PFSK-1 (cell line): ENCODE data around the gene RERG. TPM values are rescaled to one million over a fixed set of nuclear protein-coding genes. Genes with fewer than 3 reads are reported as not detected.

Experiments
- FOXP2 ChIP-seq: optimal IDR thresholded peaks from 2 replicates; pipeline ENCODE3; 2011; ENCODE audit warnings: borderline replicate concordance, control low read depth, inconsistent platforms; ENCODE audit not compliant: insufficient read depth; ENCODE audit errors: extremely low read length, extremely low read depth
- POLR2AphosphoS5 ChIP-seq: IDR thresholded peaks from 2 replicates; pipeline ENCODE4 v1.6.1; 2012; ENCODE audit warnings: low read depth, mild to moderate bottlenecking, control low read depth, low read length, moderate library complexity
- REST ChIP-seq, 2 experiments: IDR thresholded peaks; 2 replicates each; pipeline versions ENCODE4 v1.6.1 to v1.8.0; 2011 to 2012; ENCODE audit warnings: low read depth in 2 of 2, low read length in 2 of 2, control low read depth in 1 of 2, inconsistent platforms in 1 of 2, mild to moderate bottlenecking in 1 of 2, moderate library complexity in 1 of 2; ENCODE audit not compliant: insufficient read depth in 1 of 2
- SIN3A ChIP-seq: IDR thresholded peaks from 2 replicates; pipeline ENCODE4 v1.6.1; 2012; ENCODE audit warnings: mild to moderate bottlenecking, low read length, moderate library complexity, borderline replicate concordance; ENCODE audit not compliant: insufficient read depth
- TAF1 ChIP-seq: IDR thresholded peaks from 2 replicates; pipeline ENCODE4 v1.6.1; 2012; ENCODE audit warnings: low read length, control low read depth, borderline replicate concordance; ENCODE audit not compliant: insufficient read depth
- polyA plus RNA-seq: library from polyadenylated mRNA; unstranded; fragments of >200 nt; gene quantifications from one replicate; pipeline ENCODE4 v1.2.1, GENCODE V29; 2012; ENCODE audit warnings: low read depth, missing spikeins; ENCODE audit not compliant: insufficient read length

RERG gene
- 1.1 TPM for polyA plus RNA-seq

- TF ChIP-seq TAF1: no peak
- TF ChIP-seq REST (IDR thresholded peaks at IDR 0.05; ENCODE audit: insufficient read depth in 1 of 2, low read depth in 2 of 2, low read length in 2 of 2): no peak
- TF ChIP-seq FOXP2: no peak
- TF ChIP-seq SIN3A: no peak
- TF ChIP-seq POLR2AphosphoS5: no peak
Observed at GRCh38 chr12:15220915-15221885, at the start of gene RERG. Gene RERG, minus strand, starts transcription at chr12:15221417. Its CDS starts 3,928 bp downstream, at chr12:15217489.

GRCh38 chr12:15270591-15270990 is 49.4 kb upstream of the RERG start:
- TF ChIP-seq FOXP2 (no peak), TAF1 (no peak), POLR2AphosphoS5 (no peak), REST (IDR thresholded peaks at IDR 0.05; ENCODE audit: insufficient read depth in 1 of 2, low read depth in 2 of 2, low read length in 2 of 2) (no peak), SIN3A (no peak)

GRCh38 chr12:15268927-15269552 is 47.8 kb upstream of the RERG start:
- TF ChIP-seq REST (IDR thresholded peaks at IDR 0.05; ENCODE audit: insufficient read depth in 1 of 2, low read depth in 2 of 2, low read length in 2 of 2): no peak
- TF ChIP-seq POLR2AphosphoS5: no peak
- TF ChIP-seq FOXP2: no peak
- no peak for TF ChIP-seq SIN3A
- no peak for TF ChIP-seq TAF1

GRCh38 chr12:15268309-15268708 is 47.1 kb upstream of the RERG start:
- no peak for TF ChIP-seq POLR2AphosphoS5
- no peak for TF ChIP-seq SIN3A
- no peak for TF ChIP-seq FOXP2
- no peak for TF ChIP-seq REST (IDR thresholded peaks at IDR 0.05; ENCODE audit: insufficient read depth in 1 of 2, low read depth in 2 of 2, low read length in 2 of 2)
- TF ChIP-seq TAF1: no peak
